Measurements from ENCODE around the gene FAM186B.

FAM186B gene

GRCh38 chr12:49578471-49579112 is 26.8 kb downstream of the FAM186B start:
- no peak for DNase-seq (ENCODE audit: extremely low read depth, low read depth)
- TF ChIP-seq CTCF (IDR thresholded peaks at IDR 0.05; ENCODE audit: low read depth, low read length), result no peak

GRCh38 chr12:49577589-49578315 is 27.7 kb downstream of the FAM186B start:
- TF ChIP-seq CTCF (IDR thresholded peaks at IDR 0.05; ENCODE audit: low read depth, low read length), result no peak
- no peak for DNase-seq (ENCODE audit: extremely low read depth, low read depth)

- no peak for TF ChIP-seq CTCF (IDR thresholded peaks at IDR 0.05; ENCODE audit: low read depth, low read length)
- no peak for DNase-seq (ENCODE audit: extremely low read depth, low read depth)
Observed at GRCh38 chr12:49568442-49569162, 36.8 kb downstream of the FAM186B start.

- DNase-seq (ENCODE audit: extremely low read depth, low read depth), result peak; percentile 71
- TF ChIP-seq CTCF (IDR thresholded peaks at IDR 0.05; ENCODE audit: low read depth, low read length), result no peak
Observed at GRCh38 chr12:49567611-49568441, 37.6 kb downstream of the FAM186B start, which contains the start of gene MCRS1. Gene MCRS1 (minus strand): TSS chr12:49568142. CDS start chr12:49566731, 1,411 bp downstream.

GRCh38 chr12:49567302-49567610 is 38.2 kb downstream of the FAM186B start:
- DNase-seq (ENCODE audit: extremely low read depth, low read depth), result no peak
- no peak for TF ChIP-seq CTCF (IDR thresholded peaks at IDR 0.05; ENCODE audit: low read depth, low read length)

GRCh38 chr12:49566361-49566760 is 39.1 kb downstream of the FAM186B start:
- TF ChIP-seq CTCF (IDR thresholded peaks at IDR 0.05; ENCODE audit: low read depth, low read length), result no peak
- no peak for DNase-seq (ENCODE audit: extremely low read depth, low read depth)

All from AG09319 (cell line).